ENCODE results near the gene AKAP13. TPM values are rescaled to one million over a fixed set of nuclear protein-coding genes. Genes with fewer than 3 reads are reported as not detected.

Gene AKAP13
- total RNA-seq, 1 experiment from 2014 or later = 75.3 TPM

GRCh38 chr15:85388566-85389305, 8.3 kb downstream of the AKAP13 start:
- Histone ChIP-seq H3K4me1 (peaks cover 42% of the 10 kb centered on the region), H3K9me3 (replicated peaks) (peaks cover 3% of the 10 kb centered on the region), H3K4me3 (no peak overlapping the region), H3K27me3 (no peaks in the 10 kb centered on the region), H3K27ac (no peak overlapping the region), H3K36me3 (peaks cover 12% of the 10 kb centered on the region; the same call in 1 of the 2 replicates)
- DNase-seq = no peak

DNA sequence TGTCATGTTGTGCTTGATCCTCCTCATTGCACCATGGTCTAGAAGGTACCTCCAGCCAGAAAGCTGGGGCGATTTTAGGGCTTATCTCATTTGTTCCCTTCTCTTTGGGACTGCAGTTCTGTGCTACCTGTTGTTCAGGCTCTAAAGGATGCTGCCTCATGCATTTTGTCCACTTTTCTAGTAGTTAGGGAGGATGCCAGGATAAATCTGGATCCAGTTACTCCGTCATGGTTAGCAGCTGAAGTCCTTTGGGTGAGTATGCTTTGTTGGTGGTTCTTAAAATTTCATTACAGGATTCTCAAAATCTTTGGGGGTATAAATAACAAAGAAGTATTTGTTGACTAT, 8.9 kb downstream of the AKAP13 start:
- no peak overlapping the region for H3K27ac ChIP-seq
- no peak overlapping the region for H3K4me3 ChIP-seq
- H3K9me3 ChIP-seq (replicated peaks) = peaks cover 3% of the 10 kb centered on the region
- peaks cover 39% of the 10 kb centered on the region for H3K4me1 ChIP-seq
- DNase-seq = no peak
- peaks cover 12% of the 10 kb centered on the region; the same call in 1 of the 2 replicates for H3K36me3 ChIP-seq
- H3K27me3 ChIP-seq = no peaks in the 10 kb centered on the region

DNA sequence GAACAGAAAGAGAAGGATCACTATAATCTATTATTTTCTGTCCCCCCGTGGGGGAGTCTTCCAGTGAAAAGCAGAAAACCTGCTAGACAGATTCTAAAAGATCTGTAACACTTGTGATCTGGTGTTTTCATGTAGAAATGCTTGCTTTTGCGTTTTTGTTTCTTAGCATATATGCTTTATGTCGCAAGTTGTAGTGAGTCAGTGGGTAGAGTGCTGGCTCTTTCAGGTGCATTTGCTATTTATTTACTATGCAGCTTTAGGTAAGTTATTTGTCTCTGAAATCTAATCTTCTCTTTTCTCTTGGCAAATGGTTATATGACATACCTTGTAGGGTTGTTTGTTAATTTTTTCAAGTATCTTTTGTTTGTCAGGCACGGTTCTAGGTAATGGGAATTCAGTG, 9.4 kb downstream of the AKAP13 start:
- no peak for DNase-seq

GRCh38 chr15:85393210-85393609, 12.8 kb downstream of the AKAP13 start:
- Histone ChIP-seq H3K4me3 (no peak overlapping the region), H3K4me1 (peaks cover 25% of the 10 kb centered on the region)
- no peak for DNase-seq

More for the DNA sequence above, 9.4 kb downstream of the AKAP13 start:
- peaks cover 2% of the 10 kb centered on the region for H3K9me3 ChIP-seq (replicated peaks)
- no peak overlapping the region for H3K27ac ChIP-seq
- peaks cover 40% of the 10 kb centered on the region for H3K4me1 ChIP-seq
- H3K4me3 ChIP-seq = no peak overlapping the region
- H3K36me3 ChIP-seq = peaks cover 12% of the 10 kb centered on the region; the same call in 1 of the 2 replicates
- no peaks in the 10 kb centered on the region for H3K27me3 ChIP-seq

GRCh38 chr15:85394554-85395333, 14.3 kb downstream of the AKAP13 start:
- Histone ChIP-seq H3K27ac (no peak overlapping the region), H3K27me3 (no peaks in the 10 kb centered on the region), H3K9me3 (replicated peaks) (no peaks in the 10 kb centered on the region; the same call in 1 of the 2 replicates), H3K4me3 (no peak overlapping the region), H3K4me1 (peaks cover 21% of the 10 kb centered on the region), H3K36me3 (peaks cover 4% of the 10 kb centered on the region; the same call in 1 of the 2 replicates)
- no peak for DNase-seq

More at GRCh38 chr15:85393210-85393609, 12.8 kb downstream of the AKAP13 start:
- Histone ChIP-seq H3K27me3 (no peaks in the 10 kb centered on the region), H3K36me3 (peaks cover 10% of the 10 kb centered on the region; the same call in 1 of the 2 replicates), H3K27ac (no peak overlapping the region), H3K9me3 (replicated peaks) (no peaks in the 10 kb centered on the region; the same call in 1 of the 2 replicates)

GRCh38 chr15:85396554-85396953, 16.2 kb downstream of the AKAP13 start:
- Histone ChIP-seq H3K36me3 (no peaks in the 10 kb centered on the region), H3K27ac (no peak overlapping the region), H3K27me3 (no peaks in the 10 kb centered on the region), H3K4me1 (peaks cover 13% of the 10 kb centered on the region), H3K9me3 (replicated peaks) (no peaks in the 10 kb centered on the region), H3K4me3 (no peak overlapping the region)
- DNase-seq = no peak

- Histone ChIP-seq H3K4me3 (no peak overlapping the region), H3K36me3 (no peaks in the 10 kb centered on the region), H3K27ac (no peak overlapping the region), H3K4me1 (peaks cover 13% of the 10 kb centered on the region), H3K9me3 (replicated peaks) (no peaks in the 10 kb centered on the region), H3K27me3 (no peaks in the 10 kb centered on the region)
- no peak for DNase-seq
These were observed 16.7 kb downstream of the AKAP13 start for GRCh38 chr15:85397151-85397550.

DNA sequence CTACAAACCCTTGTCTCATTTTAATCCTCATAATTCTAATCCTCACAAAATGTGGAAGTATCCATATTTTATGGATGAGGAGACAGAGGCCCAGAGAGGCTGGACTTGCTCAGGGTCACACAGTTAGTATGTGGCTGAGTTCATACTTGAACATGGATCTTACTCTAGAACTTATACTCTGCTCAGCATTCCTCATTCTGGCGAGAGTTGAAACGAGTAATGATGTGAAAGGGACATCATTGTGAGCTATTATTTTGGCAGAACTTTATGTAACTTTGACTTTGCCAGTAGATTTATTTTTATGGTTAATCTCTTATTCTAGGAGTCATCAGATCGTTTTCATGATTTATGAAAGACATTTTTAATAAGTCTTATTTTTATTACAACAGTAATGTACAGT, 17.5 kb downstream of the AKAP13 start:
- H3K4me3 ChIP-seq = no peak overlapping the region
- DNase-seq = no peak
- H3K4me1 ChIP-seq = peaks cover 12% of the 10 kb centered on the region
- no peak overlapping the region for H3K27ac ChIP-seq
- H3K27me3 ChIP-seq = no peaks in the 10 kb centered on the region
- no peaks in the 10 kb centered on the region for H3K36me3 ChIP-seq
- H3K9me3 ChIP-seq (replicated peaks) = no peaks in the 10 kb centered on the region

GRCh38 chr15:85398822-85399221, 18.4 kb downstream of the AKAP13 start:
- DNase-seq = peak in 1 of 2 experiments; percentile 47
- H3K4me3 ChIP-seq = no peak overlapping the region
- H3K27ac ChIP-seq = no peak overlapping the region
- no peaks in the 10 kb centered on the region for H3K9me3 ChIP-seq (replicated peaks)
- H3K27me3 ChIP-seq = no peaks in the 10 kb centered on the region
- H3K36me3 ChIP-seq = no peaks in the 10 kb centered on the region
- peaks cover 5% of the 10 kb centered on the region for H3K4me1 ChIP-seq

DNA sequence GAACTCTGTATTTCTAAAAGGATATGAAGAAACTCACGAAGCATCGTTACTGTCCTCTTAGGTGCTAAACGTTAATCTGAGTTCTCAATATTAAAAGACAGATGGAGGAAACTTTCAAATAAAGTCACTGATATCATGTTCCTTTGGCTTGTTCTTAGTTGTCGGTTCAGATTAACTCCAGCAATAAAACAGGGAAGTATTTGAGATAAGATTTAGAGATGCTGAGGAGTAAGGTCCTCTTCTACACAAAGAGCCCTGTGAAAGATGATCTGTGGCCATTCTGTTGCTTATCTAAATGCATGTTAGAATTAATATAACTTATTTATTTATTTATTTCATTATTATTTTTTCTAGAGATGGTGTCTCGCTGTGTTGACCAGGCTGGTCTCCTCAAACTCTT, 19.2 kb downstream of the AKAP13 start:
- H3K36me3 ChIP-seq = no peaks in the 10 kb centered on the region
- H3K27ac ChIP-seq = no peak overlapping the region
- no peak for DNase-seq
- no peak overlapping the region for H3K4me3 ChIP-seq
- no peaks in the 10 kb centered on the region for H3K27me3 ChIP-seq
- H3K9me3 ChIP-seq (replicated peaks) = no peaks in the 10 kb centered on the region
- peaks cover 5% of the 10 kb centered on the region for H3K4me1 ChIP-seq

DNA sequence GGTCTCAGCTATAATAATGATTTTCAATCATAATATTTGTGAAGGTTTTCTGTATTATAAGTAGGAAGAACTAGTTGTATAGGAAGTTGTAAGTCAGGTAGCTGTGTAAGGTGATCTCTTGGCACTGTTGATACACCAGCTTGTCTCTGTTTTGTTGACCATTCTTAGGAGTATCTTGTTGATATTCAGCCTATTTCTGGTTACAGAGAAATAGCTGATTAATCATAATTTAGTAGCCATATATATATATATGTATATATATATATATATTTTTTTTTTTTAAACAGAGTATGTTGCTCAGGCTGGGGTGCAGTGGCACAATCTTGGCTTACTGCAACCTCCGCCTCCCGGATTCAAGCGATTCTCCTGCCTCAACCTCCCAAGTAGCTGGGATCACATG, 20.2 kb downstream of the AKAP13 start:
- H3K27me3 ChIP-seq = no peaks in the 10 kb centered on the region
- H3K4me1 ChIP-seq = no peaks in the 10 kb centered on the region; the same call in 1 of the 2 replicates
- DNase-seq = no peak
- no peaks in the 10 kb centered on the region for H3K9me3 ChIP-seq (replicated peaks)
- no peak overlapping the region for H3K27ac ChIP-seq
- no peak overlapping the region for H3K4me3 ChIP-seq
- no peaks in the 10 kb centered on the region for H3K36me3 ChIP-seq

- Histone ChIP-seq H3K4me1 (no peaks in the 10 kb centered on the region; the same call in 1 of the 2 replicates), H3K27me3 (no peaks in the 10 kb centered on the region), H3K9me3 (replicated peaks) (no peaks in the 10 kb centered on the region), H3K4me3 (no peak overlapping the region), H3K36me3 (no peaks in the 10 kb centered on the region), H3K27ac (no peak overlapping the region)
- no peak for DNase-seq
These were observed 20.8 kb downstream of the AKAP13 start for GRCh38 chr15:85401108-85401774.

DNA sequence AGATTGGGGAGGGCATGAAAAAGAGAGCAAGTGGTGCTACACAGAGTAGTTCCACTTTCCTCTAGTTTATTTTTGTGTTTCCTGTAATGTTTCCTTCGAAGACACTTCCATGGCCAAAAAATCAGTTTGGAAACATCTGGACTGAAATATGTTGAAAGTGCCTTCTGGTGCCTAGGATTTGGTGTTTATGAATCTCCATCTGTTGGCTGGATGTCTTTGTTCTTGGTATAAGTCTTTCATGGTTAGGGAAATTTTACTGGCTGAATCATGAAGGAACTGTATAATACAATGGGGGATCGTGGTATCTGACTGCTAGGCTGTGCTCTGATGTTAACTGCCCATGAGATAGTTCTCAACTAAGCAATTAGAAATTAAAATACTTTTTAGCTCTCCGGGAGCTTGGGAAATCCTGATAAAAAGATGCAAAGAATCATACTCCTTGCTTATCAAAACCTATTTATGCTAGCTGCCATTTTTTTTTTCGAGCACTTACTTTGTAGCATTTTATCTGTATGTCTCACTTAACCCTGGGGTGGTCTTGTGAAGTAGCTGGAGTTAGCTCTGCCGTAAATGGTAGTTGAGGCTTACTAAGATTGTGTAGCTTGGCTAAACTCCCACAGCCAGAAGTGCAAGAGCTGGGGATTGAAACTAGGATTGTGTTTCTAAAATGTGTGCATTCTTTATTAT, 21.9 kb downstream of the AKAP13 start:
- Histone ChIP-seq H3K4me1 (peaks cover 7% of the 10 kb centered on the region), H3K27ac (no peak overlapping the region), H3K9me3 (replicated peaks) (no peaks in the 10 kb centered on the region), H3K4me3 (no peak overlapping the region), H3K27me3 (no peaks in the 10 kb centered on the region), H3K36me3 (no peaks in the 10 kb centered on the region)
- DNase-seq = no peak

DNA sequence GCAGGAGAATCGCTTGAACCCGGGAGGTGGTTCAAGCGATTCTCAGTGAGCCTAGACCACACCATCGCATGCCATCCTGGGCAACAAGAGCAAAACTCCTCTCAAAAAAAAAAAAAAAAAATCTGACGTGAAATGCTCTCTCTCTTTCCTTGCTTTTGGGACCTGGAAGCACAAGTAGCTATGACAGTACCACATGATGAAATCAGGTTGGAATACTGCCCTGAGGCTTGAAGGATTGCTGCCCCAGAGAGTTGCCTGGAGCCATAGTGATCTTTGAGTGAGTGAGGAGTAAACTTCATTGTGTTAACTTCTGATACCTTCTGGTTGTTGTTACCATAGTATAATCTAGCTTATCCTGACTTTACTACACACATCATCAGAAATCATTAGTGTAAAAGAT, 23.3 kb downstream of the AKAP13 start:
- no peak overlapping the region for H3K27ac ChIP-seq

More for the DNA sequence above, 23.3 kb downstream of the AKAP13 start:
- Histone ChIP-seq H3K4me1 (peaks cover 15% of the 10 kb centered on the region), H3K27me3 (no peaks in the 10 kb centered on the region), H3K9me3 (replicated peaks) (no peaks in the 10 kb centered on the region), H3K4me3 (no peak overlapping the region), H3K36me3 (no peaks in the 10 kb centered on the region)
- no peak for DNase-seq

Data from SJCRH30 (cell line).